ENCODE measurements around the gene PGBD2. TPM values are rescaled to one million over a fixed set of nuclear protein-coding genes. Genes with fewer than 3 reads are reported as not detected.
A peak's percentile ranks its signal among the peaks of the same experiment; 100 is the strongest.

PGBD2 gene
- total and polyA plus RNA-seq, 10 of the 15 experiments (the other 5 are each of a cell fraction or from before 2014, with no cell fraction given), result 4.0 to 10.3 (median 4.5) TPM

- TF ChIP-seq ZBTB40 (IDR thresholded peaks at IDR 0.05; ENCODE audit: borderline replicate concordance), result no peak
- no peak for TF ChIP-seq SIX5 (IDR thresholded peaks at IDR 0.05; ENCODE audit: low read depth, low read length, severe bottlenecking)
- no peak for TF ChIP-seq ZSCAN29 (IDR thresholded peaks at IDR 0.05)
- no peak for TF ChIP-seq IKZF1 (conservative IDR thresholded peaks at IDR 0.05)
- peak; percentile 61; the same call in 1 of the 2 replicates for TF ChIP-seq ATF2 (IDR thresholded peaks at IDR 0.05; ENCODE audit: low read length)
- TF ChIP-seq ZNF687 (IDR thresholded peaks at IDR 0.05), result no peak
- no peak for TF ChIP-seq RAD51 (IDR thresholded peaks at IDR 0.05)
- no peak for TF ChIP-seq MEF2B (IDR thresholded peaks at IDR 0.05; ENCODE audit: partially characterized antibody, poor library complexity, severe bottlenecking)
- no peak for TF ChIP-seq MAX (IDR thresholded peaks at IDR 0.05; ENCODE audit: low read depth, low read length)
- TF ChIP-seq IRF5 (IDR thresholded peaks at IDR 0.05; ENCODE audit: borderline replicate concordance), result no peak
- TF ChIP-seq TARDBP (IDR thresholded peaks at IDR 0.05; ENCODE audit: borderline replicate concordance), result no peak
- TF ChIP-seq REST (IDR thresholded peaks at IDR 0.05; ENCODE audit: low read depth, low read length), result no peak
Measured at GRCh38 chr1:248924696-248925532, 18.9 kb downstream of the PGBD2 start (continued).
